Osteoblast (primary cell): ENCODE results near the gene HCN2. TPM values are rescaled to one million over a fixed set of nuclear protein-coding genes. Genes with fewer than 3 reads are reported as not detected.

Source experiments
- DNase-seq: peaks from one replicate; pipeline ENCODE4 v3.0.0; 2011; ENCODE audit warnings: low spot score, mixed read lengths; ENCODE audit not compliant: insufficient read length; ENCODE audit errors: missing footprints
- H2AFZ ChIP-seq: 2 replicates; pipeline ENCODE4 v1.6.0; 2011; ENCODE audit warnings: mild to moderate bottlenecking, low read length
- H3K27ac ChIP-seq: 2 replicates; pipeline ENCODE4 v1.5.1; 2011; ENCODE audit warnings: mild to moderate bottlenecking, low read depth, low read length, moderate library complexity
- H3K27me3 ChIP-seq: 2 replicates; pipeline ENCODE4 v1.6.0; 2012; ENCODE audit warnings: mild to moderate bottlenecking, control low read depth, inconsistent platforms, low read length, moderate library complexity; ENCODE audit not compliant: insufficient read depth
- H3K36me3 ChIP-seq: 2 replicates; pipeline ENCODE4 v1.5.1; 2011; ENCODE audit warnings: mild to moderate bottlenecking, low read length, control low read depth, moderate library complexity; ENCODE audit not compliant: insufficient read depth
- H3K4me1 ChIP-seq: 2 replicates; pipeline ENCODE4 v1.5.1; 2011; ENCODE audit warnings: mild to moderate bottlenecking, low read length, control low read depth, moderate library complexity; ENCODE audit not compliant: insufficient read depth
- H3K4me2 ChIP-seq: 2 replicates; pipeline ENCODE4 v1.6.0; 2011; ENCODE audit warnings: mild to moderate bottlenecking, low read length; ENCODE audit not compliant: insufficient read depth
- H3K4me3 ChIP-seq: fragments of 200-600 bp; sonication (generic); 3 replicates; pipeline ENCODE4 v1.5.1; 2012; ENCODE audit warnings: mild to moderate bottlenecking, low read length, inconsistent platforms; ENCODE audit not compliant: insufficient read depth
- H3K79me2 ChIP-seq: 2 replicates; pipeline ENCODE4 v1.6.0; 2012; ENCODE audit warnings: mild to moderate bottlenecking, low read length, control low read depth, inconsistent platforms; ENCODE audit not compliant: insufficient read depth
- H3K9me3 ChIP-seq: 2 replicates; pipeline ENCODE4 v1.5.1; 2011; ENCODE audit warnings: low read depth, low read length, control low read depth
- H4K20me1 ChIP-seq: 2 replicates; pipeline ENCODE4 v1.6.0; 2012; ENCODE audit warnings: mild to moderate bottlenecking, low read length, control low read depth; ENCODE audit not compliant: insufficient read depth
- CTCF ChIP-seq: IDR thresholded peaks from 2 replicates; pipeline ENCODE4 v1.5.1; 2011; ENCODE audit warnings: mild to moderate bottlenecking, low read depth, low read length, moderate library complexity; ENCODE audit errors: extremely low read depth
- total RNA-seq: library from RNA; depleted of rRNA; stranded (reverse); fragments of >200 nt; gene quantifications from 2 replicates; pipeline ENCODE4 v1.2.3, GENCODE V29; 2012

The HCN2 gene
- 1.2 and 1.4 TPM in 2 replicates for total RNA-seq

DNA sequence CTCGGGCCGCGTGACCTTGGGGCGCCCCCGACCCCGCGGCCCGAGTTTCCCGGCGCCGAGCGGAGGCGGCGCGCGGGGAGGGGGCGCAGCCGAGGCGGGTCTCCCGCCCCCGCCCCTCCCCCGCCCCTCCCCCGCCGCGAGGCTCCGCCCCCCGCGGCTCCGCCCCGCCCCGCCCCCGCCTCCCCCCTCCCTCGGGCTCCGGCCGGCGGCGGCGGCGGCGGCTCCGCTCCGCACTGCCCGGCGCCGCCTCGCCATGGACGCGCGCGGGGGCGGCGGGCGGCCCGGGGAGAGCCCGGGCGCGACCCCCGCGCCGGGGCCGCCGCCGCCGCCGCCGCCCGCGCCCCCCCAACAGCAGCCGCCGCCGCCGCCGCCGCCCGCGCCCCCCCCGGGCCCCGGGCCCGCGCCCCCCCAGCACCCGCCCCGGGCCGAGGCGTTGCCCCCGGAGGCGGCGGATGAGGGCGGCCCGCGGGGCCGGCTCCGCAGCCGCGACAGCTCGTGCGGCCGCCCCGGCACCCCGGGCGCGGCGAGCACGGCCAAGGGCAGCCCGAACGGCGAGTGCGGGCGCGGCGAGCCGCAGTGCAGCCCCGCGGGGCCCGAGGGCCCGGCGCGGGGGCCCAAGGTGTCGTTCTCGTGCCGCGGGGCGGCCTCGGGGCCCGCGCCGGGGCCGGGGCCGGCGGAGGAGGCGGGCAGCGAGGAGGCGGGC lies at the start of gene HCN2:
HCN2 (plus strand) TSS at position 189 of the 703 bp plus-strand sequence; CDS start at position 254, 65 bp downstream.
- no peaks in the 10 kb centered on the region for H3K9me3 ChIP-seq
- H4K20me1 ChIP-seq = peaks cover 19% of the 10 kb centered on the region
- no peak within 1 kb of the TSS for H3K4me3 ChIP-seq
- peak; percentile 89 for DNase-seq
- H3K79me2 ChIP-seq = no peaks in the 10 kb centered on the region
- no peak within 1 kb of the TSS for H3K27ac ChIP-seq
- H3K36me3 ChIP-seq = no peaks in the 10 kb centered on the region
- no peak for TF ChIP-seq CTCF
- H3K4me1 ChIP-seq = peaks cover 18% of the 10 kb centered on the region
- H3K4me2 ChIP-seq = peak within 1 kb of the TSS; percentile 48
- H2AFZ ChIP-seq = no peak within 1 kb of the TSS
- peaks cover 23% of the 10 kb centered on the region for H3K27me3 ChIP-seq

- no peak overlapping the region for H2AFZ ChIP-seq
- H4K20me1 ChIP-seq = peaks cover 17% of the 10 kb centered on the region
- TF ChIP-seq CTCF = no peak
- H3K79me2 ChIP-seq = peaks cover 26% of the 10 kb centered on the region
- H3K4me1 ChIP-seq = no peaks in the 10 kb centered on the region
- no peak overlapping the region for H3K4me3 ChIP-seq
- H3K36me3 ChIP-seq = peaks cover 10% of the 10 kb centered on the region
- no peak for DNase-seq
- H3K9me3 ChIP-seq = no peaks in the 10 kb centered on the region
- no peak overlapping the region for H3K4me2 ChIP-seq
- H3K27me3 ChIP-seq = no peaks in the 10 kb centered on the region
- H3K27ac ChIP-seq = no peak overlapping the region
Observed at GRCh38 chr19:540867-541637, 48.6 kb upstream of the HCN2 start.

DNA sequence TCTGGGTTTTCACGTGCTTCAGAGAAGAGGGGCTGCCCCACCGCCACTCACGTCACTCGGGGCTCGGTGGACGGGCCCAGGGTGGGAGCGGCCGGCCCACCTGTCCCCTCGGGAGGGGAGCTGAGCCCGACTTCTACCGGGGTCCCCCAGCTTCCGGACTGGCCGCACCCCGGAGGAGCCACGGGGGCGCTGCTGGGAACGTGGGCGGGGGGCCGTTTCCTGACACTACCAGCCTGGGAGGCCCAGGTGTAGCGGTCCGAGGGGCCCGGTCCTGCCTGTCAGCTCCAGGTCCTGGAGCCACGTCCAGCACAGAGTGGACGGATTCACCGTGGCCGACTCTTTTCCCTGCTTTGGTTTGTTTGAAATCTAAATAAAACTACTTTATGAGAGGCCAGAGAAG lies 48.0 kb upstream of the HCN2 start:
- TF ChIP-seq CTCF = no peak
- no peaks in the 10 kb centered on the region for H3K27me3 ChIP-seq
- H3K36me3 ChIP-seq = peaks cover 4% of the 10 kb centered on the region
- DNase-seq = no peak
- no peak overlapping the region for H3K4me3 ChIP-seq
- no peak overlapping the region for H2AFZ ChIP-seq
- no peak overlapping the region for H3K4me2 ChIP-seq
- H3K9me3 ChIP-seq = no peaks in the 10 kb centered on the region
- H3K4me1 ChIP-seq = no peaks in the 10 kb centered on the region
- H3K27ac ChIP-seq = no peak overlapping the region
- peaks cover 20% of the 10 kb centered on the region for H3K79me2 ChIP-seq
- H4K20me1 ChIP-seq = peaks cover 12% of the 10 kb centered on the region
